GM23248 (cell line): ENCODE measurements around the gene MAGI1.

ENCODE experiments used
- EZH2 ChIP-seq: fragments of 200-600 bp; sonication (generic); IDR thresholded peaks from 2 replicates; pipeline ENCODE4 v1.6.1; 2018; ENCODE audit warnings: antibody characterized with exemption, mild to moderate bottlenecking; ENCODE audit not compliant: insufficient read depth, poor library complexity, severe bottlenecking
- EZH2phosphoT487 ChIP-seq: fragments of 200-600 bp; sonication (generic); IDR thresholded peaks from 2 replicates; pipeline ENCODE4 v1.6.1; 2018; ENCODE audit warnings: antibody characterized with exemption, moderate library complexity, mild to moderate bottlenecking, low read depth; ENCODE audit not compliant: insufficient read depth

GRCh38 chr3:66010739-66011655, 27.7 kb downstream of the MAGI1 start:
- TF ChIP-seq EZH2phosphoT487 (no peak), EZH2 (no peak)
